GM23338 (cell line): Measurements from ENCODE around the gene E2F6. TPM values are rescaled to one million over a fixed set of nuclear protein-coding genes. Genes with fewer than 3 reads are reported as not detected.
A peak's percentile ranks its signal among the peaks of the same experiment; 100 is the strongest.

Experiments used
- ATAC-seq: fragments of 200-7000 bp; cut with Tn5 transposase; 3 replicates; pipeline ENCODE4 v1.9.1; 2020
- DNase-seq: peaks from one replicate; pipeline ENCODE4 v3.0.0-alpha.2; 2015; ENCODE audit warnings: low spot score
- H2AFZ ChIP-seq: fragments of 200-600 bp; sonication (generic); 2 replicates; pipeline ENCODE4 v1.8.0; 2016; ENCODE audit warnings: antibody characterized with exemption, mild to moderate bottlenecking, moderate library complexity
- H3F3A ChIP-seq: fragments of 200-600 bp; sonication (generic); replicated peaks from 2 replicates; pipeline ENCODE4 v1.8.0; 2017; ENCODE audit warnings: antibody characterized with exemption, mixed run types, low read depth
- H3K27ac ChIP-seq: fragments of 200-600 bp; sonication (generic); 2 replicates; pipeline ENCODE4 v1.6.1; 2016; ENCODE audit warnings: low read depth
- H3K27me3 ChIP-seq: fragments of 200-600 bp; sonication (generic); 2 replicates; pipeline ENCODE4 v1.8.0; 2016; ENCODE audit warnings: mild to moderate bottlenecking, mixed run types, moderate library complexity; ENCODE audit not compliant: insufficient read depth
- H3K36me3 ChIP-seq: fragments of 200-600 bp; sonication (generic); 2 replicates; pipeline ENCODE4 v1.8.0; 2016; ENCODE audit warnings: mild to moderate bottlenecking; ENCODE audit not compliant: insufficient read depth
- H3K4me1 ChIP-seq: fragments of 200-600 bp; sonication (generic); 2 replicates; pipeline ENCODE4 v1.8.0; 2016; ENCODE audit warnings: mild to moderate bottlenecking, moderate library complexity; ENCODE audit not compliant: insufficient read depth
- H3K4me2 ChIP-seq: fragments of 200-600 bp; sonication (generic); 2 replicates; pipeline ENCODE4 v1.7.1; 2017; ENCODE audit warnings: mixed run types
- H3K4me3 ChIP-seq: fragments of 200-600 bp; sonication (generic); 2 replicates; pipeline ENCODE4 v1.6.1; 2016; ENCODE audit warnings: mixed run types
- H3K79me2 ChIP-seq: fragments of 200-600 bp; sonication (generic); replicated peaks from 2 replicates; pipeline ENCODE4 v1.8.0; 2017; ENCODE audit warnings: mild to moderate bottlenecking; ENCODE audit not compliant: insufficient read depth
- H3K9me2 ChIP-seq: fragments of 200-600 bp; sonication (generic); 2 replicates; pipeline ENCODE4 v1.8.0; 2017; ENCODE audit not compliant: insufficient read depth
- H4K20me1 ChIP-seq: fragments of 200-600 bp; sonication (generic); replicated peaks from 2 replicates; pipeline ENCODE4 v1.8.0; 2017; ENCODE audit warnings: mild to moderate bottlenecking; ENCODE audit not compliant: insufficient read depth
- H3K27ac Mint-ChIP-seq: 2 replicates; pipeline ENCODE4 v1.8.0; 2020; ENCODE audit warnings: inconsistent platforms, mild to moderate bottlenecking, moderate library complexity, mixed read lengths
- H3K27me3 Mint-ChIP-seq: 3 replicates; pipeline ENCODE4 v1.8.0; 2022; ENCODE audit warnings: low read depth, mild to moderate bottlenecking, moderate library complexity, mixed read lengths, inconsistent platforms; ENCODE audit not compliant: insufficient read depth, poor library complexity
- H3K36me3 Mint-ChIP-seq: 3 replicates; pipeline ENCODE4 v1.8.0; 2021; ENCODE audit warnings: low read depth, mild to moderate bottlenecking, inconsistent platforms, moderate library complexity, mixed read lengths
- H3K4me1 Mint-ChIP-seq: 3 replicates; pipeline ENCODE4 v1.8.0; 2020; ENCODE audit warnings: mild to moderate bottlenecking, inconsistent platforms, mixed read lengths
- H3K4me3 Mint-ChIP-seq: 3 replicates; pipeline ENCODE4 v1.8.0; 2021; ENCODE audit warnings: moderate library complexity, mild to moderate bottlenecking, inconsistent platforms, mixed read lengths
- H3K9me3 Mint-ChIP-seq: 3 replicates; pipeline ENCODE4 v1.8.0; 2020; ENCODE audit warnings: moderate library complexity, mild to moderate bottlenecking, inconsistent platforms, mixed read lengths
- CREB1 ChIP-seq: fragments of 250-450 bp; sonication (Bioruptor Pico); IDR thresholded peaks from 2 replicates; pipeline ENCODE4 v1.5.0; 2020; ENCODE audit warnings: low read depth, mild to moderate bottlenecking, moderate library complexity
- CTCF ChIP-seq, 2 experiments: fragments of 200-600 bp in 1 of 2; sonication (generic) in 1 of 2; conservative IDR thresholded peaks; 2 replicates each; pipeline versions ENCODE4 v1.5.1 to v1.6.1; 2016 to 2017; ENCODE audit warnings: antibody characterized with exemption in 2 of 2, low read depth in 2 of 2, mild to moderate bottlenecking in 2 of 2, moderate library complexity in 1 of 2
- ETS1 ChIP-seq: IDR thresholded peaks from 2 replicates; pipeline ENCODE4 v1.6.1; 2016; ENCODE audit warnings: antibody characterized with exemption
- JUNB ChIP-seq: IDR thresholded peaks from one replicate; pipeline ENCODE4 v1.6.1; 2016; ENCODE audit warnings: antibody characterized with exemption; ENCODE audit not compliant: unreplicated experiment
- NANOG ChIP-seq: IDR thresholded peaks from 2 replicates; pipeline ENCODE4 v1.6.1; 2016; ENCODE audit warnings: antibody characterized with exemption, borderline replicate concordance
- REST ChIP-seq: IDR thresholded peaks from one replicate; pipeline ENCODE4 v1.6.1; 2018; ENCODE audit warnings: antibody characterized with exemption; ENCODE audit not compliant: unreplicated experiment
- STAT1 ChIP-seq: IDR thresholded peaks from one replicate; pipeline ENCODE4 v1.6.1; 2016; ENCODE audit warnings: antibody characterized with exemption; ENCODE audit not compliant: unreplicated experiment
- ZNF114 ChIP-seq: fragments of 250-450 bp; sonication (Bioruptor Pico); IDR thresholded peaks from 2 replicates; pipeline ENCODE4 v1.5.0; 2020; ENCODE audit warnings: mild to moderate bottlenecking, moderate library complexity
- ZNF462 ChIP-seq: fragments of 250-450 bp; sonication (Bioruptor Pico); IDR thresholded peaks from 2 replicates; pipeline ENCODE4 v1.5.0; 2020; ENCODE audit warnings: mild to moderate bottlenecking, moderate library complexity
- polyA plus RNA-seq: library from polyadenylated mRNA; unstranded; fragments of >200 nt; fragmentation: Nextera tagmentation; extraction: Ambion mirVana; gene quantifications from 2 replicates; pipeline ENCODE4 v1.2.1, GENCODE V29; 2016
- total RNA-seq: library from RNA; depleted of rRNA; stranded (reverse); fragments of >200 nt; shearing (Covaris generic); gene quantifications from 2 replicates; pipeline ENCODE4 v1.2.3, GENCODE V29; 2014

E2F6 gene
- total and polyA plus RNA-seq, 2 experiments from 2014 or later = 16.9 to 20.7 TPM

GRCh38 chr2:11406958-11407381 is 59.0 kb downstream of the E2F6 start (continued):
- no peak for TF ChIP-seq STAT1
- TF ChIP-seq CREB1 (CRISPR knock-in tag) = no peak
- TF ChIP-seq JUNB = no peak
- no peak for TF ChIP-seq CTCF (conservative IDR thresholded peaks at IDR 0.05; ENCODE audit: low read depth in 2 of 2)
- no peak for TF ChIP-seq NANOG
- TF ChIP-seq REST = no peak
- TF ChIP-seq ETS1 = no peak
- TF ChIP-seq ZNF114 = no peak

- Mint-ChIP-seq H3K9me3 (no peaks in the 10 kb centered on the region; the same call in 2 of the 3 replicates), H3K36me3 (no peaks in the 10 kb centered on the region), H3K4me3 (no peak overlapping the region), H3K27me3 (peaks cover 4% of the 10 kb centered on the region), H3K27ac (no peak overlapping the region), H3K4me1 (peaks cover 7% of the 10 kb centered on the region)
- no peak for ATAC-seq
- no peaks in the 10 kb centered on the region for H4K20me1 ChIP-seq
- no peak overlapping the region for H2AFZ ChIP-seq
- no peak overlapping the region for H3K4me3 ChIP-seq
- 0 out of 2 replicates have a peak overlapping the region, but pooled peaks have one; percentile 19 for H3K27ac ChIP-seq
- DNase-seq = no peak
- H3F3A ChIP-seq = no peaks in the 10 kb centered on the region
- peaks cover 6% of the 10 kb centered on the region; the same call in 1 of the 2 replicates for H3K9me2 ChIP-seq
- H3K36me3 ChIP-seq = no peaks in the 10 kb centered on the region
- H3K4me1 ChIP-seq = no peaks in the 10 kb centered on the region; the same call in 1 of the 2 replicates
- H3K79me2 ChIP-seq = no peaks in the 10 kb centered on the region
- no peak overlapping the region for H3K4me2 ChIP-seq
- H3K27me3 ChIP-seq = no peaks in the 10 kb centered on the region
- TF ChIP-seq STAT1 (no peak), CREB1 (CRISPR knock-in tag) (no peak), ZNF462 (CRISPR knock-in tag) (no peak)
Measured at GRCh38 chr2:11406267-11406957, 59.5 kb downstream of the E2F6 start.
